ENCODE data around the gene SYNRG.
"Not testable (repeated sequence)": the region's sequence is repeated elsewhere in the genome, so short reads cannot be mapped to it uniquely, and the experiment has no call there.

The SYNRG gene

GRCh38 chr17:37543637-37544052 lies 65.6 kb downstream of the SYNRG start:
- no peak for DNase-seq

DNA sequence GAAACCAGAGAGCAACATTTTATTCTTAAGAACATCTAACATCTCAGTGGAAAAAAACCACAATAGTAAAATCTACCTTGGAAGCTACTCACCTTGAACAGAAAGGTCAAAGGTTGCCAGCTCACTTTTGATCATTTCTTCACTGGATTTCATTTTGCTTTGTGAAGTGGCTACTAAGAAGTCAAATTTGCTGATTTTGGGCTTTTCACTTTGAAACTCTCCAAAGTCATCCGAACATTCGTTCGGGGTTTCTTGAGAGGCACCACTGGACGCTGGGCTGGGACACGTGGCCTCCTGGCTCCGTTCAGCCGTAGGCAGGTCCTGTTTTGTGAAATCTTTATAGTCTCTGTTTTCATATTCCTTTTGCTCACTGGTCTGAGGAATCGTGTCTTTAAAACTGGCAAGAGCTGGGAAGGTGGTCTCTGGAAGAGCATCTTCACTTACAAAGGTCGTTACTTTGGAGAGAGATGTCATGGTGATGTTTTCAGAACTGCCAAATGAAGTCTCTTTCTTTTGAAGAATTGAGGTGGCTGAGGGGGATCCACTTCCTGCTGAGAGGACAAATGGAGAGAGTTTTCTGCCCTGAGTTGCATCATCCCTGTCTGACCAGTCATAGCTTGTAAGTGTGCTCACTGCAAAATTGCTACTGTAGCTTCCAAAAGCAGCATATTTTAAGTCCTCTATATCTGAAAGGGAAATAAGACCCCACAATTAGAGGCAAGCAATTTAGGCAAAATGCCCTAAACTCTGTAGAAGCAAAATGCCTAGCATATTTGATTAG lies 67.1 kb downstream of the SYNRG start:
- DNase-seq, result no peak

DNA sequence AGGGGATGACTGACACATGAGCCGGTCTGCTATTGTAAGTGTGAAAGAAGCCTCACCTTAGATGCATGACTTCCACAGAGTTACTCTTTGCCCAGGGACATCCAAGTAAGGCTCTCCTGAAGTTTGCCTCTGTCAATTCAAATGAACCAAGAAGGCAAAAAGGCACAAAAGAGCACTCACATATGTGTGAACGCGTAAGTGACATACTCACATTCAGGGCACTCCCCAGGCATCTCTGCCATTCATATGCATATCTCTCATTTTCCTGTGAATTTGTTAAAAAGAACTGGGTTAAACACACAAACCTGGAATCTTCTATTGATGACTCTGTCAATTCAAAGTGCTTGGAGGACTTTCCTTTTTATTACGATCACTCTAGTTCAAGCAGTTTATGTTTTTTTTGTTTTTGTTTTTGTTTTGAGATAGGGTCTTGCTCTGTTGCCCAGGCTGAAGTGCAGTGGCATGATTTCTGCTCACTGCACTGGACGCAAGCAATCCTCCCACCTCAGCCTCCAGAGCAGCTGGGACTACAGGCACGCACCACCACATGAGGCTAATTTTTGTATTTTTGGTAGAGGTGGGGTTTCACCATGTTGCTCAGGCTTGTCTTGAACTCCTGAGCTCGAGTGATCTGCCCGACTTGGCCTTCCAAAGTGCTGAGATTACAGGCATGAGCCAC lies 70.1 kb downstream of the SYNRG start:
- no peak for DNase-seq

DNA sequence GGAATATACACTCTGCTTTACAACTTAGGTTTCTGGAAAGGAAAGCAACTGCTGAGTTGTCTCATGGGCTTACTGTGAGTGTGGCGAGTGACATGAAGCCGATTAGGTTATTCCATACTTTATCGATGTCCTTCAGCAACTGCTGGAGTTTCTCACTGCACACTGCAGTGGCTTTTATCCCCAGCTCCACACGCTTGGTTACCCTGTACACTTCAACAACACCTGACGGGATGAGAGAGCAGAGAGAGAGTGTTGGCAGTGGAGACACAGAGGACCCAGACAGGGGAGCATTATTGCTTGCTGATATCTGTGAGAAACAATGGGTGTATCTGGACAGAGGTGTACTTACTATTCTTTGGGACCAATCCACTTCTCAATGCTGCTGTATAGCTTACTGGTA lies 73.3 kb downstream of the SYNRG start:
- DNase-seq, result no peak

GRCh38 chr17:37532756-37533155 lies 76.5 kb downstream of the SYNRG start:
- DNase-seq, result no peak

GRCh38 chr17:37530420-37530819 lies 78.8 kb downstream of the SYNRG start:
- DNase-seq, result no peak

- peak in 2 of 4 experiments; percentile 27 to 31 for DNase-seq
These were observed 81.9 kb downstream of the SYNRG start for GRCh38 chr17:37527249-37527851.

GRCh38 chr17:37523715-37524219 lies 85.5 kb downstream of the SYNRG start:
- DNase-seq, result no peak

GRCh38 chr17:37521821-37522220 lies 87.4 kb downstream of the SYNRG start:
- no peak for DNase-seq

GRCh38 chr17:37520174-37520573 lies 89.0 kb downstream of the SYNRG start:
- no peak for DNase-seq

DNA sequence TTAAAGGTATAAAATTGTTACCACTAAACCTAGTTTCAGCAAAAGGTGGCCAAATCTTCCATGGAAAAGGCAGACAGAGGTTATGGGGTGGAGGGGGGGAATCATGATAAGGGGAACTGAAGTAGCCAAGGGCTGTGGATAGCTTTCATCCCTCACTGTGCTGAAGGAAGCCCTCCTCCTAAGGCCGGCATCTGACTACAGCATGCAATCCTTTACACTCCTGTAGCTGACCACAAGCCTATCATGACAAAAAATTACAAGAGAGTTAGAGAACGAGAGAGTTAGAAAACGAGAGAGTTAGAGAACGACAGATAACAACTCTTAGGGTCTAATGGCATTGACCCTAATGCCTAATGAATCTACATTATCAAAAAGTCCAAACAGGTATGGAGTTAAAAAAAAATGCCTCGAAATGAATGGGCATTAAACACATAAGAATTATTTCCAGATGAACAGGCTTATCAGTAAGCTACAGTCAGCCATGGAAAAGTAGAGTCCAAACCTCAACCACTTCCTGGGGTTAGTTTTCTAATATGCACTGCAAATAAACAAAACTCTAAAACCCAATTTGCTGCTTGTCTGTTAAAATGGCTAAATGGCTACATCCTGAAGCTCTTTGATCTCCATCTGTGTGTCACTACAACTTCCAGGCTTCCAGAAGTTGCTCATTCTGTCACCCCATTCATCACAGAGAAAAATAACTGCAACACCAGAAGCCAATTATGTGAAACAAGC lies 89.8 kb downstream of the SYNRG start:
- DNase-seq, result no peak

GRCh38 chr17:37518826-37519225 lies 90.4 kb downstream of the SYNRG start:
- DNase-seq, result no peak

DNA sequence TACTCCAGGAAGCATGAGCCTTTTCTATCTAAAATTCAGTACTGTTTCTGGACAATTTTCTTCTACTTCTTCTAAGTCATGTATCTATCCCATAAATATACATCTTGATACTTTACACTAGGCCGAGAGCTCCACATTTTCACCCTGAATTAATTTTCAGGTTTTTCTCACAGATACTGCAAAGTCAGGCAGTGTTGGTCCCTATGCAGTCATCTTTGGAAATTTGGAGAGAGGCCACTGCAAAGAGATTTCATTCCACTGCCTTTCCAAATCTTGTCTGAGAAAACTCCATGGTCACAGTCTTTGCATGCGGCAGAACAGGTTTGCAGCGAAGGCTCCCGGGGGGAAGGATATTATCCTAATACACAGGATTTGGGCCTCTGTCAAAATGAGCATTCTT lies 91.3 kb downstream of the SYNRG start:
- DNase-seq, result no peak

DNA sequence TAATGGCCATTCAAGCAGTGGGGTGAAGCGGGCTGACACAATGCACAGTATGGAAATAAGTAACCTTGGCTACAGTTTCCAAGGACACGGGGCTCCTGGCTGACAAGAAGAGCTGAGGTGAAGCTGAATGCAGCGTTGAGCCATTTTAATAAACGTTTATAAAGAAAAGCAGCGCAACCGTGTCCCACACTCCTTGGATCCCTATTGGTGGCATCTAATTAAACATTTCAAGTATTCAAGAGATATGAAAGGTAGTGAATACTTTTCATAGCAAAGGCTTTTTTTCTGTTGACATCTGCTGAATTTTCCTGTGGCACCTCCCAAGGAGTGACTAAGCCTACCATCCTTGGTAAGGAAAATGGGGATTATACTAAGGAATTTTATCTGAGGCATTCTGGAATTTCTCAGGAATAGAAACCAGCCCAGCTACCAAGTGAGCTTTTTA lies 93.1 kb downstream of the SYNRG start:
- no peak for DNase-seq

GRCh38 chr17:37513711-37514110 lies 95.5 kb downstream of the SYNRG start:
- no peak for DNase-seq

DNA sequence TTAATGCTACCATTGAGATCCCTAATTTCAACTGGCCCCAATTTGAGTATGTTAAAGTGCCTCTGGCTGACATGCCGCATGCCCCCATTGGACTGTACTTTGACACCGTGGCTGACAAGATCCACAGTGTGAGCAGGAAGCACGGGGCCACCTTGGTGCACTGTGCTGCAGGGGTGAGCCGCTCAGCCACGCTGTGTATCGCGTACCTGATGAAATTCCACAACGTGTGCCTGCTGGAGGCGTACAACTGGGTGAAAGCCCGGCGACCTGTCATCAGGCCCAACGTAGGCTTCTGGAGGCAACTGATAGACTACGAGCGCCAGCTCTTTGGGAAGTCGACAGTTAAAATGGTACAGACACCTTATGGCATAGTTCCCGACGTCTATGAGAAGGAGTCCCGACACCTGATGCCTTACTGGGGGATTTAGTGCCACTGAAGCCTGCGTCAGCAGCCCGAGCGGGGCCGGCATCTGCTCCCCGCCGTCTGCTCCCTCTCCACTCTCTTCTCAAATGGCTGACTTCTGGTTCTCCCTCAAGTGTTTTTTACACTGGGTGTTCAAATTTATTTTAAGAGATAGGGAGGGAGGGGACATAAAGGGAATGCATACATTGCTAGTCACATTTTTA lies 96.7 kb downstream of the SYNRG start:
- no peak for DNase-seq

- not testable (repeated sequence) for DNase-seq
These were observed 97.6 kb downstream of the SYNRG start for GRCh38 chr17:37511642-37512041.

- no peak for DNase-seq
These were observed 99.2 kb downstream of the SYNRG start for GRCh38 chr17:37510056-37510455.

GRCh38 chr17:37507111-37507510 lies 102.1 kb downstream of the SYNRG start:
- DNase-seq, result no peak

GRCh38 chr17:37506678-37507077 lies 102.5 kb downstream of the SYNRG start:
- DNase-seq, result peak; percentile 20 to 50 (median 34)

GRCh38 chr17:37505333-37505732 lies 103.9 kb downstream of the SYNRG start:
- DNase-seq, result no peak

- DNase-seq, result no peak
These were observed 106.1 kb downstream of the SYNRG start for GRCh38 chr17:37503148-37503547.

Data from suppressor macrophage (primary cell).